Neural cell (in vitro differentiated cells): Measurements from ENCODE around the gene DNAL1.

ENCODE experiments used
- EP300 ChIP-seq: fragments of 450-650 bp; conservative IDR thresholded peaks from 2 replicates; pipeline ENCODE4 v1.6.1; 2014; ENCODE audit warnings: antibody characterized with exemption, mild to moderate bottlenecking, moderate library complexity; ENCODE audit not compliant: poor library complexity, severe bottlenecking
- EZH2 ChIP-seq: fragments of 200-600, 300-800 bp; shearing (Covaris generic), sonication (generic); IDR thresholded peaks from 2 replicates; pipeline ENCODE4 v1.6.1; 2014; ENCODE audit warnings: antibody characterized with exemption, low read length, borderline replicate concordance, mild to moderate bottlenecking; ENCODE audit not compliant: insufficient read depth, poor library complexity, severe bottlenecking
- MXI1 ChIP-seq: fragments of 450-650 bp; conservative IDR thresholded peaks from 2 replicates; pipeline ENCODE4 v1.6.1; 2014; ENCODE audit warnings: antibody characterized with exemption, mild to moderate bottlenecking; ENCODE audit not compliant: poor library complexity, severe bottlenecking
- POLR2AphosphoS5 ChIP-seq: IDR thresholded peaks from 2 replicates; pipeline ENCODE4 v1.6.1; 2012
- REST ChIP-seq: IDR thresholded peaks from 2 replicates; pipeline ENCODE4 v1.6.1; 2012; ENCODE audit warnings: borderline replicate concordance
- SMC3 ChIP-seq: fragments of 450-650 bp; conservative IDR thresholded peaks from 2 replicates; pipeline ENCODE4 v1.6.1; 2014; ENCODE audit warnings: antibody characterized with exemption, mild to moderate bottlenecking, moderate library complexity; ENCODE audit not compliant: poor library complexity
- TF ChIP-seq, protein P1 (sequence below): fragments of 450-650 bp; IDR thresholded peaks from 2 replicates; pipeline ENCODE4 v1.5.1; 2014; ENCODE audit warnings: antibody characterized with exemption, mild to moderate bottlenecking, moderate library complexity; ENCODE audit not compliant: poor library complexity, severe bottlenecking

DNA sequence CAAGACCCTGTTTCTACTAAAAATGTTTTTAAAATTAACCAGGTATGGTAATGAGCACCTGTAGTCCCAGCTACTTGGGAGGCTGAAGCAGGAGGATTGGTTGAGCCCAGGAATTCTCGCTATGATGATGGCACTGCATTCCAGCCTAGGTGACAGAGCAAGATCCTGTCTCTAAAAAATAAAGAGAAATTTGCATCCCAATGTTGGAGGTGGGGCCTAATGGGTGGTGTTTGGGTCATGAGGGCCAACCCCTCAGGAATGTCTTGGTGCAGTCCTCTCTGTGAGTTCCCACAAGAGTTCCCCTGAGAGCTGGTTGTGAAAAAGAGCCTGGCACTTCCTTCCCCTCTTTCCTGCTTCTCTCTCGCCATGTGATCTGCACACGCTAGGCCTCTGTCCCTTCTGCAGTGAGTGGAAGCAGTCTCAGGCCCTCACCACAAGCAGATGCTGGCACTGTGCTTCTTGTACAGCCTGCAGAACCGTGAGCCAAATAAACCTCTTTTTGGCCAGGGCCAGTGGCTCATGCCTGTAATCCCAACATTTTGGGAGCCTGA is 21.2 kb upstream of the DNAL1 start:
- TF ChIP-seq, protein P1, sequence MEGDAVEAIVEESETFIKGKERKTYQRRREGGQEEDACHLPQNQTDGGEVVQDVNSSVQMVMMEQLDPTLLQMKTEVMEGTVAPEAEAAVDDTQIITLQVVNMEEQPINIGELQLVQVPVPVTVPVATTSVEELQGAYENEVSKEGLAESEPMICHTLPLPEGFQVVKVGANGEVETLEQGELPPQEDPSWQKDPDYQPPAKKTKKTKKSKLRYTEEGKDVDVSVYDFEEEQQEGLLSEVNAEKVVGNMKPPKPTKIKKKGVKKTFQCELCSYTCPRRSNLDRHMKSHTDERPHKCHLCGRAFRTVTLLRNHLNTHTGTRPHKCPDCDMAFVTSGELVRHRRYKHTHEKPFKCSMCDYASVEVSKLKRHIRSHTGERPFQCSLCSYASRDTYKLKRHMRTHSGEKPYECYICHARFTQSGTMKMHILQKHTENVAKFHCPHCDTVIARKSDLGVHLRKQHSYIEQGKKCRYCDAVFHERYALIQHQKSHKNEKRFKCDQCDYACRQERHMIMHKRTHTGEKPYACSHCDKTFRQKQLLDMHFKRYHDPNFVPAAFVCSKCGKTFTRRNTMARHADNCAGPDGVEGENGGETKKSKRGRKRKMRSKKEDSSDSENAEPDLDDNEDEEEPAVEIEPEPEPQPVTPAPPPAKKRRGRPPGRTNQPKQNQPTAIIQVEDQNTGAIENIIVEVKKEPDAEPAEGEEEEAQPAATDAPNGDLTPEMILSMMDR = no peak
- TF ChIP-seq EP300 (no peak), POLR2AphosphoS5 (no peak), EZH2 (no peak), MXI1 (no peak), REST (no peak), SMC3 (no peak)
